ENCODE measurements around the gene FMO2.

DNA sequence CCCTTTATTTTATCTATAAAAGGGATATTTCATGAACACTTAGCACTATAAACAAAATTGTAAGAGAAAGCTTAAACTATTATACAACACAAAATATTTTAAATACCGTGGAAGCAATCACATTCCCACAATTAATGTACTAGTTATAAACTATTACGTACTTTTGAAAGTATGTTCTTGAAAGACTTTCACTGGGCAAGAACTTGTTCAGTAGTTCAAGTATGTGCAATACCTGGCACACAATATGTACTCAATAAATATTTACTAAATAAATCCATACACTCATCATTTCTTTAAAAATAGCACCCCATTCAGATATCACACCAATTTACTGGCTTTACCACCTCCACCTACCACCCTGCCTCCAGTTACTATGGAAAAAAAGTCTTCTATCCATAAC lies 12.6 kb upstream of the FMO2 start:
- TF ChIP-seq GLIS3 (CRISPR knock-in tag; IDR thresholded peaks at IDR 0.05) (no peak), TCF4 (CRISPR knock-in tag; IDR thresholded peaks at IDR 0.05; ENCODE audit: borderline replicate concordance) (no peak), RARB (CRISPR knock-in tag; IDR thresholded peaks at IDR 0.05) (no peak), BACH2 (CRISPR knock-in tag; IDR thresholded peaks at IDR 0.05; ENCODE audit: borderline replicate concordance) (no peak)
- TF ChIP-seq, protein P1, sequence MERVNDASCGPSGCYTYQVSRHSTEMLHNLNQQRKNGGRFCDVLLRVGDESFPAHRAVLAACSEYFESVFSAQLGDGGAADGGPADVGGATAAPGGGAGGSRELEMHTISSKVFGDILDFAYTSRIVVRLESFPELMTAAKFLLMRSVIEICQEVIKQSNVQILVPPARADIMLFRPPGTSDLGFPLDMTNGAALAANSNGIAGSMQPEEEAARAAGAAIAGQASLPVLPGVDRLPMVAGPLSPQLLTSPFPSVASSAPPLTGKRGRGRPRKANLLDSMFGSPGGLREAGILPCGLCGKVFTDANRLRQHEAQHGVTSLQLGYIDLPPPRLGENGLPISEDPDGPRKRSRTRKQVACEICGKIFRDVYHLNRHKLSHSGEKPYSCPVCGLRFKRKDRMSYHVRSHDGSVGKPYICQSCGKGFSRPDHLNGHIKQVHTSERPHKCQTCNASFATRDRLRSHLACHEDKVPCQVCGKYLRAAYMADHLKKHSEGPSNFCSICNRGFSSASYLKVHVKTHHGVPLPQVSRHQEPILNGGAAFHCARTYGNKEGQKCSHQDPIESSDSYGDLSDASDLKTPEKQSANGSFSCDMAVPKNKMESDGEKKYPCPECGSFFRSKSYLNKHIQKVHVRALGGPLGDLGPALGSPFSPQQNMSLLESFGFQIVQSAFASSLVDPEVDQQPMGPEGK (CRISPR knock-in tag; IDR thresholded peaks at IDR 0.05; ENCODE audit: borderline replicate concordance), result no peak
- TF ChIP-seq, protein P2, sequence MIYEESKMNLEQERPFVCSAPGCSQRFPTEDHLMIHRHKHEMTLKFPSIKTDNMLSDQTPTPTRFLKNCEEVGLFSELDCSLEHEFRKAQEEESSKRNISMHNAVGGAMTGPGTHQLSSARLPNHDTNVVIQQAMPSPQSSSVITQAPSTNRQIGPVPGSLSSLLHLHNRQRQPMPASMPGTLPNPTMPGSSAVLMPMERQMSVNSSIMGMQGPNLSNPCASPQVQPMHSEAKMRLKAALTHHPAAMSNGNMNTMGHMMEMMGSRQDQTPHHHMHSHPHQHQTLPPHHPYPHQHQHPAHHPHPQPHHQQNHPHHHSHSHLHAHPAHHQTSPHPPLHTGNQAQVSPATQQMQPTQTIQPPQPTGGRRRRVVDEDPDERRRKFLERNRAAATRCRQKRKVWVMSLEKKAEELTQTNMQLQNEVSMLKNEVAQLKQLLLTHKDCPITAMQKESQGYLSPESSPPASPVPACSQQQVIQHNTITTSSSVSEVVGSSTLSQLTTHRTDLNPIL (CRISPR knock-in tag; IDR thresholded peaks at IDR 0.05; ENCODE audit: low read depth), result no peak
- TF ChIP-seq, protein P3, sequence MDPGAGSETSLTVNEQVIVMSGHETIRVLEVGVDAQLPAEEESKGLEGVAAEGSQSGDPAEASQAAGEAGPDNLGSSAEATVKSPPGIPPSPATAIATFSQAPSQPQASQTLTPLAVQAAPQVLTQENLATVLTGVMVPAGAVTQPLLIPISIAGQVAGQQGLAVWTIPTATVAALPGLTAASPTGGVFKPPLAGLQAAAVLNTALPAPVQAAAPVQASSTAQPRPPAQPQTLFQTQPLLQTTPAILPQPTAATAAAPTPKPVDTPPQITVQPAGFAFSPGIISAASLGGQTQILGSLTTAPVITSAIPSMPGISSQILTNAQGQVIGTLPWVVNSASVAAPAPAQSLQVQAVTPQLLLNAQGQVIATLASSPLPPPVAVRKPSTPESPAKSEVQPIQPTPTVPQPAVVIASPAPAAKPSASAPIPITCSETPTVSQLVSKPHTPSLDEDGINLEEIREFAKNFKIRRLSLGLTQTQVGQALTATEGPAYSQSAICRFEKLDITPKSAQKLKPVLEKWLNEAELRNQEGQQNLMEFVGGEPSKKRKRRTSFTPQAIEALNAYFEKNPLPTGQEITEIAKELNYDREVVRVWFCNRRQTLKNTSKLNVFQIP (CRISPR knock-in tag; IDR thresholded peaks at IDR 0.05; ENCODE audit: borderline replicate concordance, low read depth), result no peak

Data from SK-N-SH treated with all-trans-retinoic acid at 6 μM for 48 hours (cell line).